DOHH2 (cell line): ENCODE results near the gene FAM153A.
"Not testable (repeated sequence)": the region's sequence is repeated elsewhere in the genome, so short reads cannot be mapped to it uniquely, and the experiment has no call there.

Experiments used
- CTCF ChIP-seq: fragments of 200-600 bp; sonication (generic); IDR thresholded peaks from one replicate; pipeline ENCODE4 v1.5.1; 2014; ENCODE audit warnings: antibody characterized with exemption, mild to moderate bottlenecking, low read depth, low read length; ENCODE audit not compliant: poor library complexity, severe bottlenecking
- EZH2phosphoT487 ChIP-seq: fragments of 200-600 bp; sonication (generic); IDR thresholded peaks from 2 replicates; pipeline ENCODE4 v1.6.1; 2017; ENCODE audit warnings: borderline replicate concordance, mild to moderate bottlenecking, antibody characterized with exemption, low read length, moderate library complexity, mixed read lengths

DNA sequence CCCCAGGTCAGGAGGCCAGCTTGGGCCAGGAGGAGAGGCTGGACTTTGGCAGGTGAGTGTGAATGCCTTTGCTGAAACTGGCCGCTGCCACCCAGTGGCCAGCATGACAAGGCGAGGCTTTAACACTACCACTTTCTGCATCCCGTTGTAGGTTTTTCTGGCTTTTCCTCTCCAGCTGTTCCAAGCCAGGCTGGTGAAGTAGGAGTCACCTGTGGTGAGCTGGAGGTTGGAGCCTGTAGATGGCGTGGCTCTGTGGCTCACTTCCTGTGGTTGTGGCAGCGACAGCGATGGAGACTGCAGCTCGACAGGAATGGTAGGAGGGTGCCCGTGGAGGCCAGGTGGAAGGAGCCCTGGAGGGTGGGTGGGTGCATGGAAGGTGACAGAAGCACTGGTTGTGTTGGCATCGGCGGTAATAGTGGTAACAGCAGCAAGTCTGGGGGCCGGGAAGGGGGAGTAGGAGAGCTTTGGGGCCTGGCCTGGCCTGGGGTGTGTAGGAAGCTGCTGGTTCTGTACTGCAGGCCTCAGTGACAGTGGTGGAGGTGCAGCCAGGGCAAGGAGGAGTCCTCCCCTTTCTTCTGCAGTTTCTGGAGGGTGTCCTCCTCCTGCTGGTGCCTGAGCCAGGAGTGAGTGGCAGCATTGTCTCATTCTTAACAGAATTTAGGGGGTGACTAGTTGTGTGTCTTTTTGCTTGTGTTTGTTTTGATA is 26.7 kb upstream of the FAM153A start:
- TF ChIP-seq CTCF, EZH2phosphoT487: not testable (repeated sequence)
